ENCODE results near the gene RHOV. TPM values are rescaled to one million over a fixed set of nuclear protein-coding genes. Genes with fewer than 3 reads are reported as not detected.
A peak's percentile ranks its signal among the peaks of the same experiment; 100 is the strongest.

RHOV gene
- total RNA-seq, 1 experiment from 2014 or later = 6.0 TPM

- H3K9ac ChIP-seq (ENCODE audit: low read length) = peak overlapping the region; percentile 18; the same call in 1 of the 2 replicates
These were observed 48.2 kb downstream of the RHOV start for GRCh38 chr15:40825661-40826422.

DNA sequence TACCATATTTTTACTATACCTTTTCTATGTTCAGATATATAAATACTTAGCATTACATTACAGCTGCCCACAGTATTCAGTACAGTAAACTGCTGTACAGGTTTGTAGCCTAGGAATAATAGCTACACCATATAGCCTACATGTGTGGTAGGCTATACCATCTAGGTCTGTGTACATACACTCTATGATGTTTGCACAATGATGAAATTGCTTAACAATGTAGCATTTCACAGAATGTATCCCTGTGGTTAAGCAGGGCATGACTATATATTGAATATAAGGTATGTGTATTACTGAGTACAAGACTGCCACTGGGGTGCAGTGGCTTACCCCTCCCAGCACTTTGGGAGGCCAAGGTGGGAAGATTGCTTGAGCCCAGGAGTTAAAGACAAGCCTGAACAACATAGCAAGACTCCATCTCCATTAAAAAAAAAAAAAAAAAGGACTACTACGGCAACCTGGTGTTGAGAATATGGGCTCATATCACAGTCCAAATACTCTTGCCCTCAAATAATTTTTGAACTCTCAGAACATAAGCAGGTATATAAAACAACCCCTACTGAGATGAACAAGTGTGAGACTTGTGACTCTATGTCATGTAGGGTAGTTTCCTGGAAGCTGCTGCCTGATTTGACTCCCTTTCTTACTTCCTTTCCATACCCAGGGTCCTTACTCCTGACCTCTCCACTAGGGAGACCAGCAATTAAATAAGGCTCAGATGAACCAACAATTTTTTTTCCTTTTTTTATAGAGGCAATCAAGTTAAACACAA lies 50.3 kb downstream of the RHOV start:
- ChIA-PET CTCF (no interaction called here), RAD21 (ENCODE audit: low non-redundant PET in 1 of 2, low total read pairs in 2 of 2, uncharacterized antibody in 2 of 2, unreplicated experiment in 2 of 2) (interaction anchor here in 1 of 2 experiments (0.6 kb wide), 1 partner anchor 236 kb away, joined by 4 read pairs; no protein-coding TSS in a partner anchor), POLR2A (no interaction called here)
- Histone ChIP-seq H3K79me2 (ENCODE audit: insufficient read depth, low read length) (no peaks in the 10 kb centered on the region), H3K9ac (ENCODE audit: low read length) (no peak overlapping the region), H3K36me3 (ENCODE audit: control insufficient read depth in 1 of 2, insufficient read depth in 2 of 2, low read length in 2 of 2) (no peaks in the 10 kb centered on the region), H3K27ac (ENCODE audit: low read depth, low read length) (no peak overlapping the region), H3K4me2 (ENCODE audit: low read length) (no peak overlapping the region), H3K4me3 (replicated peaks in 1 of 2; ENCODE audit: low read depth in 1 of 2, low read length in 2 of 2) (no peak overlapping the region), H3K4me1 (ENCODE audit: control insufficient read depth in 1 of 2, insufficient read depth in 2 of 2, low read length in 2 of 2) (peaks cover 17 to 20% of the 10 kb centered on the region in 2 experiments), H2AFZ (ENCODE audit: low read depth, low read length, poor library complexity, severe bottlenecking) (no peak overlapping the region), H4K20me1 (ENCODE audit: insufficient read depth) (no peaks in the 10 kb centered on the region), H3K27me3 (ENCODE audit: insufficient read depth, low read length) (no peaks in the 10 kb centered on the region), H3K9me3 (ENCODE audit: control insufficient read depth in 1 of 2, insufficient read depth in 1 of 2, low read depth in 1 of 2, low read length in 2 of 2) (no peaks in the 10 kb centered on the region), H3K9me2 (ENCODE audit: insufficient read depth) (no peaks in the 10 kb centered on the region)
- ATAC-seq (0 out of 2 replicates have a peak, but pooled peaks have one; percentile 36), DNase-seq (ENCODE audit: low read depth, low spot score) (no peak)
- BruUV-seq (replicated peaks) = no TSS peak
- intact Hi-C loops (cut with micrococcal nuclease) = no loop called here
- TF ChIP-seq RAD21 (IDR thresholded peaks at IDR 0.05; ENCODE audit: low read depth) (no peak), JUND (IDR thresholded peaks at IDR 0.05) (no peak), SP1 (IDR thresholded peaks at IDR 0.05; ENCODE audit: low read depth) (no peak), REST (IDR thresholded peaks at IDR 0.05; ENCODE audit: low read depth) (no peak), TCF7L2 (IDR thresholded peaks at IDR 0.05; ENCODE audit: borderline replicate concordance, extremely low read depth, insufficient read depth, insufficient read length) (no peak), EGR1 (IDR thresholded peaks at IDR 0.05; ENCODE audit: low read depth) (no peak), POLR2AphosphoS5 (IDR thresholded peaks at IDR 0.05; ENCODE audit: low read depth, low read length) (no peak), CEBPB (IDR thresholded peaks at IDR 0.05; ENCODE audit: low read depth) (no peak), SRF (IDR thresholded peaks at IDR 0.05; ENCODE audit: low read depth) (no peak), POLR2A (IDR thresholded peaks at IDR 0.05; ENCODE audit: borderline replicate concordance, extremely low read depth, insufficient read depth, insufficient read length) (no peak), EZH2phosphoT487 (IDR thresholded peaks at IDR 0.05; ENCODE audit: borderline replicate concordance) (no peak)
- TF ChIP-seq, protein P1, sequence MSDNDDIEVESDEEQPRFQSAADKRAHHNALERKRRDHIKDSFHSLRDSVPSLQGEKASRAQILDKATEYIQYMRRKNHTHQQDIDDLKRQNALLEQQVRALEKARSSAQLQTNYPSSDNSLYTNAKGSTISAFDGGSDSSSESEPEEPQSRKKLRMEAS (IDR thresholded peaks at IDR 0.05) = no peak

More at GRCh38 chr15:40825661-40826422, 48.2 kb downstream of the RHOV start:
- ChIA-PET CTCF (no interaction called here), RAD21 (ENCODE audit: low non-redundant PET in 1 of 2, low total read pairs in 2 of 2, uncharacterized antibody in 2 of 2, unreplicated experiment in 2 of 2) (no interaction called here), POLR2A (no interaction called here)
- Histone ChIP-seq H3K36me3 (ENCODE audit: control insufficient read depth in 1 of 2, insufficient read depth in 2 of 2, low read length in 2 of 2) (no peaks in the 10 kb centered on the region), H3K4me1 (ENCODE audit: control insufficient read depth in 1 of 2, insufficient read depth in 2 of 2, low read length in 2 of 2) (peaks cover 19 to 23% of the 10 kb centered on the region in 2 experiments), H3K9me2 (ENCODE audit: insufficient read depth) (no peaks in the 10 kb centered on the region), H4K20me1 (ENCODE audit: insufficient read depth) (no peaks in the 10 kb centered on the region), H3K4me2 (ENCODE audit: low read length) (peak overlapping the region; percentile 50), H3K27ac (ENCODE audit: low read depth, low read length) (0 out of 2 replicates have a peak overlapping the region, but pooled peaks have one; percentile 12), H3K9me3 (ENCODE audit: control insufficient read depth in 1 of 2, insufficient read depth in 1 of 2, low read depth in 1 of 2, low read length in 2 of 2) (no peaks in the 10 kb centered on the region), H3K79me2 (ENCODE audit: insufficient read depth, low read length) (no peaks in the 10 kb centered on the region), H3K4me3 (replicated peaks in 1 of 2; ENCODE audit: low read depth in 1 of 2, low read length in 2 of 2) (0 out of 4 replicates have a peak overlapping the region, but pooled peaks of 1 of the 2 experiments have one; percentile 3), H2AFZ (ENCODE audit: low read depth, low read length, poor library complexity, severe bottlenecking) (no peak overlapping the region), H3K27me3 (ENCODE audit: insufficient read depth, low read length) (no peaks in the 10 kb centered on the region)
- no peak for DNase-seq (ENCODE audit: low read depth, low spot score)
- TF ChIP-seq JUND (IDR thresholded peaks at IDR 0.05) = no peak
- TF ChIP-seq TCF7L2 (IDR thresholded peaks at IDR 0.05; ENCODE audit: borderline replicate concordance, extremely low read depth, insufficient read depth, insufficient read length) = peak; percentile 64
- TF ChIP-seq, protein P1 (IDR thresholded peaks at IDR 0.05) = no peak
- TF ChIP-seq, protein P2, sequence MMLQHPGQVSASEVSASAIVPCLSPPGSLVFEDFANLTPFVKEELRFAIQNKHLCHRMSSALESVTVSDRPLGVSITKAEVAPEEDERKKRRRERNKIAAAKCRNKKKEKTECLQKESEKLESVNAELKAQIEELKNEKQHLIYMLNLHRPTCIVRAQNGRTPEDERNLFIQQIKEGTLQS (IDR thresholded peaks at IDR 0.05) = no peak
- BruUV-seq (replicated peaks) = no TSS peak
- intact Hi-C loops (cut with micrococcal nuclease) = no loop called here
- ATAC-seq = peak; percentile 65
